Renal pelvis (tissue), 4 donors: ENCODE measurements around the gene CACNA2D1. TPM values are rescaled to one million over a fixed set of nuclear protein-coding genes. Genes with fewer than 3 reads are reported as not detected.
"Not testable (repeated sequence)": the region's sequence is repeated elsewhere in the genome, so short reads cannot be mapped to it uniquely, and the experiment has no call there.

Experiments
- DNase-seq: peaks from one replicate; pipeline ENCODE4 v3.0.0-alpha.2; 2013
- polyA plus RNA-seq, 3 donors: library from polyadenylated mRNA; unstranded; fragments of 120-200 nt; gene quantifications; one replicate each; pipeline ENCODE4 v1.2.1, GENCODE V29; 2013; ENCODE audit not compliant: insufficient read length in 3 of 3

Gene CACNA2D1
- polyA plus RNA-seq, 3 donors, result 24.1 to 30.7 (median 27.3) TPM

DNA sequence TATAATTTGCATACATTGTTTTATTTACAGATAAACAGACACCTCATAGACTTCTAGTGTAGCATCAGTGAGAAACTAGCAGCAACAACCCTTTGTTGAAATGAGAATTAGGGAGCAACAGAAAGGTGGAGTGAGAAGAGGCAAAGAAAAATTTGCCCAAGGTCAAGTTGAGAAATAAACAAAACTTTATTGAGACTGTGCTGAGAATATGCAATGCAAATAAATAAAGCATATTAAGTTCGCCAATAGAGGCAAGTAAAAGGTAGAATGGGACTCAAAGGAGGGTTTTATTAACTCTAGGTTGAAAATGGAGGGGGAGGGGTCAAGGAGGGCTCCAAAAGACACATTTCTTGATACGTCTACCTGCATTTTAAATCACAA is 49.7 kb downstream of the CACNA2D1 start:
- DNase-seq, result no peak

DNA sequence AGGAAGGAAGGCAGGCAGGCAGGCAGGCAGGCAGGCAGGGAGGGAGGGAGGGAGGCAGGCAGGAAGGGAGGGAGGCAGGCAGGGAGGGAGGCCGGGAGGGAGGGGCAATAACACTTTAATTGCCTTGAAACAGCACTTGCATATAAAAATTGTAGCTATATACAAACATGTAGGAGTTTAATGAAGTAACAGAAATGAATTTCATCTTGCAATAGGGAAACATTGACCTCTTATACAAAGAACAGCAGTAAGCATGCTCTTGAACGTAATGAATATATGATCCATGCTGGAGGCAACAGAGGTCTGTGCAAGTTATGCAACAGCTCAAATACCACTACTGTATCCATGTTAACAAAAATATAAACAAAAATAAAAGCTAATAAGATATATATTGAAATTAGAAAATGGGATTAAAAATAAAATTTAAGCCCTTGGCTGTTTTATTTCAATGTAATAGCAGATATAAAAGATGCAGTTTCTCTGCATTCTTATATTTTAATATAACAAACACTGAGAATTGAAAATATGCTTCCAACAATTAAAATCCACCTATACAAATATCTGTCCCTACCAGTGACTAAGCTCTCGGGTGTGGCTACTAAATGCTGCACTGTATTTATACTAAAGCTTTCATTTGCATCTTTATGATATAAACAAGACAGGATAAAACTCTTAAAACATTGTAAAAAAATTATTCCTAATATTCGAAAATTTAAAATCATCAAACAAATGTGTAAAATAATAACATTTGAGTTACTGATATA is 50.3 kb downstream of the CACNA2D1 start:
- no peak for DNase-seq

DNA sequence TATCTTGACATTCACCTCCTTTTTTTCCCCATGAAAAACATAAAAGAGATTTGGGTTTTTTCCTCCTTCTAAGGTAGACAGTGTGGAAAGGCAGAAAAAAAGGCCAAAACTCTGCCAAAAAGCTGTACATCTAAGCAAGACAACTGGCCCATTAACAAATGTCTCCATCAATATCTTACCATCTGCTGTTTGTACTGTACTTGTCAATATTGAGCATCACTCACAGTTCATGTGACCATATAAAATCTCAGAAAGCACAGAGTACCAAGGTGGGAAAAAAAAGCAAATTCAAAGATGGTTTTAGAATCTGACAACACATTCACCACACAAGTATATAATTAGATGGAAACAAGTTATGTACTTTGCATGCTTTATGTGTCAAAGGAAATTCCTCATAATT is 52.6 kb downstream of the CACNA2D1 start:
- no peak for DNase-seq

DNA sequence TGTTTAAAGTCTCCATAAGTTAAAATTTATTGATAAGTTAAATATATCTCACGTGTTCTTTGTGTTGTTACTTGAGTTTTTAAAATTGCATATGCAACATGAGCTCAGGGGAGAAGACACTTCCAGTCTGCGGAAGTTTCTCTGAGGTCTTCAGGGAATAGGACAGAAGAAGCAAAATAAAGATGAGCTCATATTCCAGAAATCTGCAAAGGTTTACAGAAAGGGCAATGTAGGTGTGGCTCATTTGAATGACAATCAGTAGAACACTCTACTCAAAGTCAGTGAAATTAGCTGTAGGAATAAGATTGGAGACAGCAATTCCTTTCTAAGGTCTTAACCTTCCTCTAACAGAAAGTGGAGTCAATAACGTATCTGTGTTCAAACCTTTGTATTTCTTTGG is 53.7 kb downstream of the CACNA2D1 start:
- DNase-seq, result no peak

DNA sequence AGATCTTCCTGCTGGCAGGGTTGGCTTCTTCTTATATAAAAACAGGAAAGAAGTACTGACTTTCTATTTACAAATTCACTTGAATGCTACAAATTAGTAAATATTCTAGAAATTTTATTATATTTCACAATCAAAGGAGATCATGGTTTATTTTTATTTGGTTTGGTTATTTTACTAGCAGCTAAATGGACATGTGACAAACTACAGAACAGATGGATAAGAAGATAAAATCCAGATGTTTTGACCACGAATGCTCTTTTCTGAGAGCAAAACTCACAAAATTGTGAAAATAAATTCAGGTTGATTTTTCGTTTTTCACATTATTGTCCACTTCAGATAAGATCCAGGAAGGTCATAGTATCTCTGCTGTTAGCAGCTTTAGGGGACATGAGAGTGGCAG is 55.4 kb downstream of the CACNA2D1 start:
- no peak for DNase-seq

DNA sequence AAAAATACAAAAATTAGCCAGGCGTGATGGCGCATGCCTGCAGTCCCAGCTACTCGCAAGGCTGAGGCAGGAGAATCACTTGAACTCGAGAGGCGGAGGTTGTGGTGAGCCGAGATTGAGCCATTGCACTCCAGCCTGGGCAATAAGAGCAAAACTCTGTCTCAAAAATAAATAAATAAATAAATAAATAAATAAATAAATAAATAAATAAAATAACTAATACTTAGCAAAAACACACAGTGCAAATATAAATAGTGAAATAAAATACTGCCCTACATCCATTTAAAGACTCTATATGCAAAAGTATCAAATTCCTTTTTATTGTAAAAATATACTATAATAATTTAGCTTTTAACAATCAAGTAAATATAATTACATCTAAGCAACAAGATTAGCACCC is 57.0 kb downstream of the CACNA2D1 start:
- not testable (repeated sequence) for DNase-seq

DNA sequence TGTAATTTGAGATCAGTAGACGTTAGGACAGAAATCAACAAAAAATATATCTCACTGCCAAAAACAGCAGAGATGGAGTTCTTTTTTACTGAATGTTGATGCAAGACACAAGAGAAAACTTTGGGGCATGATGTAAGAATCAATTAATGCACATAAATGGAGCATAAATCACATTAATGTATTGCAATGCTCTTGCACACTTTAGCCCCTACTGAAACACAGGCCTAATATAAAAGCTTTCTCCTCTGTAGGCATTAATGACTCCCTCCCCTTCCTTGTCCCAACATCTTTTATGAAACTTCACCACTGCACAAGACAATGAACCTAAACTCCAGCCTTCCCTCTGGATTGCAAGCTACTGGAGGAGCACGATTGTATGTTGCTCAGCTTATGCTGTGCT is 58.8 kb downstream of the CACNA2D1 start:
- peak; percentile 19 for DNase-seq

DNA sequence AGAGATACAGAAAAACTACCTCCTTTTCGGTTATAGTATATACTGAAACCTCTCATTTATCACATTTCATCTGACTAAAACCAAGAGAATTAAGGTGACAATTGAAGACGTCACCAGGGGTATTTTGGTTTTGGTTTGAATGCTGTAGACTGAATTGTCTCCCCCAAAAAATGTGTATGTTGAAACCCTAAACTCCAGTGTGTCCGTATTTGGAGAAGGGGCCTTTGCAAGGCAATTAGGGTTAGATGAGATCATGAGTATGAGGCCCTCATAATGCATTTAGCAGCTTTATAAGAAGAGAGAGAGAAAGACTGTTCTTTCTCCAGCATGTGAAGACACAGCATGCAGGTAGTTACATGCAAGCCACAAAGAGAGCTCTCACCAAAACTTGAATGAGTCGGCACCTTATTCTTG is 59.5 kb downstream of the CACNA2D1 start:
- no peak for DNase-seq

DNA sequence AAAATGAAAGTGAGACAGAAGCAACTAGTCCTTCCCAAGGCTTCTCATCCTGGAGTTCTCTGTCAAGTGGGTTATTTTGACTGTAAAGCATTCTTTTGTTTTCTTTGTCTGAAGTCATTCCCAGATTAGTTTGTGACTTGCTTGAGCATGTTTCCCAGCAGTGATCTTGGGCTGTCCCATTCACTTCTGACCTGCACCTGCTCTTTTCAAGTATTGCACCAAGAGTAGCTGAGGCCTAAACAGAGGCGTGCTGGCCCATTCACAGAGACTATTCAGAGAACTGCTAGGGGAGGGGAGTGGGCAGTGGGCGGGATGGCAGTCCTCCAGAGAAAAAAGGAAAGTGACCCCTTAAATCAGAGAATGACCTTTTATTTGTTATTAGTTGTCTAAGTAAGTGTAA is 61.3 kb downstream of the CACNA2D1 start:
- DNase-seq, result no peak

DNA sequence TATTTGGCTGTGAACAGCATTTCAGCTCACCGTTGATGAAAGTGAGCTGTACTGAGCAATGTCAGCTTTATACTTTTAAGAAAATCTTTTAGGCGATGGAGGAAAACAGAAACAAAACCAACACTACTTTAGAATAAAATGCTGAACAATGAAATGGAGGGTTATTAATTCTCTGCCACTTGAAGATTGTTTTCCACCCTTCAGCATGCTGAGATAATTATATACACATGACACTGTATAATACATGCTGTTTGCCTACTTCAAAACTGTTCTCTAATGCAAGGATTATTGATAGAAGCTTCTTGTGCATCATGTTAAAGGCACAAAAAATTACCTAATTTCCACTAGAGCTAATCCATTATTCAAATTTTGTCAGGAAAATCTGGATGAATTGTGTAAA is 66.8 kb downstream of the CACNA2D1 start:
- DNase-seq, result no peak

DNA sequence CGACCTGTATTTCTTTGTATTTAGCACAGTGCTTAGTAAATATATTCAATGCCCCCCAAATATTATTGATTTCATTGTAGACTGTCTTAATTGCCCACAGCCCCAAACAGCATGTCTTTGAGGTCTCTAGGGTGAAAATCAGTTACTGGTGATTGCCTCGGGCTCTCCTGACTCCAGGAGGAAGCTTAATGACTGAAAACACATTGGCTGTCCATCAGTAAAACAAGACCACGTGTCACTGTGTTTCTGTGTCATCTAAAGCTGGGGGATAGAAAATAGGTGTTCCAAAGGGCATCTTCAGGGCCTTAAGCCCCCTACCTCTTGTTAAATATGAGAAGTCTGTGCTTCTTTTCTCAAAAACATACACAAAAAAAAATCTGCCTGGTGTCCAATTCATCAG is 67.9 kb downstream of the CACNA2D1 start:
- DNase-seq, result no peak

DNA sequence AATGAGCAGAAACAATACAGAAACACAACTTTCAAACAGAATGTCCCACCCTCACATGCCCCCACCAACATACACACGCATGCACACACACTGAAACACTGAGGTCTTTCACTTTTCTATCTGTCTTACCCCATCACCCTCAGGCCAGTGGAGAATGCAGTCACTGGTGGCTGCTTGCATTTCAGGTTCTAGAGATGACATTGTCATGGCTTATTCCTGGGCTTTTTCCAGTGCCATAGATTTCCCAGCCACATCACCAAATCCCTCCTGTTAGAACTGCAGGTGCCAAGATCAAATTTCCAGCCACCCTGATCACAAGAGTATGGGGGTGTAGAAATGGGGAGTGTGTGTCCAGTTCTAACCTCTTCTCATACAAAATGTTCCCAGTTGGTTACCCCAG is 68.4 kb downstream of the CACNA2D1 start:
- DNase-seq, result no peak

DNA sequence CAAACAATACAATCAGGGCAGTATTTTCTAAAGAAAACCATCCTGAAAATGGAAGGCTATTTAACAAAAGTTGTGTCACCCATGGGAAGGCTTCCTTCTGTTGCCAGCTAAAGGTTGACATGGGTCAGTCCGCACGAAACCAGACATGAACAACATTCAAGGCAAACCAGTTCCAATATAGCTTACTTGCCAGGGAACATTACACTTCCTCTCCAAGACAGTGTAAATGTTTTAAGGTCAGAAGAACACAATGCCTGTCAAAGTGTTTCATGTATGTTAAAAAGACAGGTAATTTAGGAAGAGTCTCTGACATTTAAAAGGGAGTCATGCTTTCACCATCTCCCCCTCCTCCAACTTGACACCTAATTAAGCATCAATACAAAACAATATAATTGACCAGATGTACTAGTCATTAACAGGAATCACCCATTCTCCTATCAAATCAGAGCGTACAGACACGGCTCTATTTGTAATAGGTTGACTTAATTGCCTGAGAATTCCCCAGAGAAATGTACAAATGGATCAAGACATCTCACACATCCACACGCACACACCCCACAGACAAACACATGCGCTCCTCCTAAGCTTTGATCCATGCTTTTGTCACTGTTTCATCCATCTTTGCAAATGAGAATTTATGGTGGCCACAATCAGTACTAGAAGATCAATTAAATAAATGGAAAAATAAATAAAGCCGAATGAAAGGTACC is 69.5 kb downstream of the CACNA2D1 start:
- DNase-seq, result no peak

DNA sequence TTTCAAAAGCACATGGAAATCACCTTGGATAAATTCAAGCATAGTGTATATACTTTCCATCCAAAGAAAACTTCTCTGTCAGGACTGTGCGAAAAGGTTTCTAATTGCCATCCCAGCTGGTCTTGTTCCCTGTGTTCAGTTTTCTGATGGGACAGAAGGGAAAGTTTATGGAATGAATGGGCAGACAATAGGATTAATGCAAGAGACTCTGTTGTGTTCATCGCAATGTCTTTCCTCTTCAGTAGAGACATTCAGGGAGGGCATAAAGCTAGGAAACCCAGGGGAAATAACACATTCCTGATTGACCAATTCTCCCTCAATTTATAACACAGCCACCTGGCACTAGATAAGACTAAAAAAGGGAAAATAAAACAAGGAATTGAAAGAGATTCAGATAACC is 78.9 kb downstream of the CACNA2D1 start:
- no peak for DNase-seq

DNA sequence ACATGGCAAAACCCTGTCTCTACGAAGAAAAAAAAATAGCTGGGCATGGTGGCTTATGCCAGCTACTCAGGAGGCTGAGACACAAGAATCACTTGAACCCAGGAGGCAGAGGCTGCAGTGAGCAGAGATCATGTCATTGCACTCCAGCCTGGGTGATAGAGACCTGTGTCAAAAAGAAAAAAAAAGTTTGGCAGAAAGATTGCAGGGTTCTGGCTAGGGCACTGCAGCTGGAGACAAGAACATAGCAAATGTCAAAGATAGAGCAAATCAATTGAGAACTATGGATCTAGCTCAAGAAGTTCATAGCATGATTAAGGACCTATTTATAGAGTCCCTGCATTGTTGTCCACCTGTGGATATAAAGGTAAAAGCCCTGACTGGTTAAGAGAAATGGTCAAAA is 79.5 kb downstream of the CACNA2D1 start:
- no peak for DNase-seq

DNA sequence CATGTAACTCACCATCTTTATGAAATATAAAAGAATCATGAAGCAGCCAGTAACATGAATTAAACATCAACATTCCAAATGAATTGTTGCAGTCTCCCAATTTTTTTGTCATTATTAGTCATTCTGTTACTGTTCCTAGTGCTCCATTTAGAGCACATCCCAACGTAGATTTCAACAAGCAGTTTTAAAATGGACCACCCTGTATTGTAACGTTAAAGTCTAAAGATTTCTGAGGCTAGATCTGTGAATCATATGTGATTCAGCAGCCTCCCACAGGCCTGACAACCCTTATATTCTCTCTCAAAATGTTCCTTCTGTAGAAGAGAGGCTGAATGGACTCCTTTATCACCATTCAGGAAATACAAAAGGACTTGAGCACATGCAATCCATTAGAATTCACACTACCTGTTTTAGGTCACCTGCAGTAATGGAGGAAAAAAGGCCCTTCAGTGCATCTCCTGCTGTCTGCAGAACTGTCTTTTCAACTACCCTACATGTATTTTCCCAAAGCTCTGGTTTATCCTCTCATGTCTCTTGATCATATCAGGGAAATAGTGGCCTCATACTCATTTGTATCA is 81.4 kb downstream of the CACNA2D1 start:
- no peak for DNase-seq

DNA sequence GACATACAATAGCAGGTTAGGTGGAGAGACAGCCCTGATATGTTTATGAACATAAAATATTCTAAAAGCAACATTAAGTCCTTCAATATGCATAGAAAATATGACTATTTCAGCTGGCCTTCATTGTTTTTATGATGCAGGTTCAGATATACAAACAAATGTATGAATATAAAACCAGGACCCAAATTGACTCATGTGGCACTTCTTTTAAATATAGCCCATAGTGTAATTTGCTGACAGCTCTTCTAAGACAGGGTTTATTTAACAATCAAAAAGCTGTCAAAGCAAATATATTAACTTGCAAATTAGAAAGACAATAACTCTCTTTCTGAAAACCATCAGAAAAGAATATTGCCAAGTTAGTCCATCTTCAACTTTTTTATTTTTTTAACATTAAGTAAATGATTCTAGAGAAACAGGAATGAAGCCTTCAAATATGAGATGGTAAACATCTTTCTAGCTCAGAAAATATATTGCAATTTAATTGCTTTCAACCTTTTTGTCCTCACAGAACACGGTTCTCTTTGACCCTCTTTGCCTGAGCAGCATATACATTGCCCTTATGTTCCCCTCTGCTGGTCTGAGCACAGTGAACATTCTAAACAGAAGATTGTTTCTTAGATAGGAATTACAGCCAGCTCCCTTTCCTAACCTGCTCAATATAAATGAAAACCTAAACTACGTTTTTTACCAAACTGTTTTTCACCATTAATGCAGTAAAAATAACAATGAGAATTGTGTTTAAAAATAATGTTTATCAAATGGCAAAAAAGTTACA is 82.8 kb downstream of the CACNA2D1 start:
- no peak for DNase-seq

DNA sequence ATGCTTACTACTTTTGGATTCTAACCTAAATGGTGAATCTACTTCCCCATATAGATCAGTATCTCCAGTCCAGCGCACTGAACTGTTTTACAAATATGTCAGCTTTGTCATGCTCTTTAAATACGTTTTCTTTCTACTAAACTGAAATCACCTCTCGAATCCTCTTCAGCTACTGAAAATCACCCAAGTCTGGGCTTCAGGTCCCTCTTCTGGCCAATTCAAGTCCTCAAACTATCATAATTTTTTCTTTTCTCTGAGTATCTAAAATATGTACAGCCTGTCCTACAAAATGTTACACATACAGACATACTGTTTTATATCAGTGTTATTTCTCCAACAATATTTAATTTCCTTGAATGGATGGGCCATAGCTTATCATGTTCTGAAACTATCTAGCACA is 84.2 kb downstream of the CACNA2D1 start:
- DNase-seq, result no peak

DNA sequence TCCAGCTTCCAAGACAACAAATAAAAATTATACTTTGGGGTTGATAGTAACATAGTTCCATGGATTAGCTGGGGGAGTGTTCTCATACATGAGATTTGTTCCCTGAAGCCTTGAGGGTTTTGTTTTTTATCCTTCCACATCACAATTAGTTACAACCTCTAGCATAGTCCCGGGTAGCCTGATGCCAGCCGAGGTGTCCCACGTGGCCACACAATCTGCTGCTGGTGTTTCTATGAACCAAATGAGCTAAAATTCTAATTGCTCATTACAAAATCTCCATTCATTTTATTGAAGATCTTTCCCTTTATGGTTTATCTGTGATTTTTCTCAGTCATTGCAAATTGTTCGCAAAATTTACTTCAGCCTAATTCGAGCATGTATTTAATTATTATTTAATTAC is 84.7 kb downstream of the CACNA2D1 start:
- DNase-seq, result no peak

DNA sequence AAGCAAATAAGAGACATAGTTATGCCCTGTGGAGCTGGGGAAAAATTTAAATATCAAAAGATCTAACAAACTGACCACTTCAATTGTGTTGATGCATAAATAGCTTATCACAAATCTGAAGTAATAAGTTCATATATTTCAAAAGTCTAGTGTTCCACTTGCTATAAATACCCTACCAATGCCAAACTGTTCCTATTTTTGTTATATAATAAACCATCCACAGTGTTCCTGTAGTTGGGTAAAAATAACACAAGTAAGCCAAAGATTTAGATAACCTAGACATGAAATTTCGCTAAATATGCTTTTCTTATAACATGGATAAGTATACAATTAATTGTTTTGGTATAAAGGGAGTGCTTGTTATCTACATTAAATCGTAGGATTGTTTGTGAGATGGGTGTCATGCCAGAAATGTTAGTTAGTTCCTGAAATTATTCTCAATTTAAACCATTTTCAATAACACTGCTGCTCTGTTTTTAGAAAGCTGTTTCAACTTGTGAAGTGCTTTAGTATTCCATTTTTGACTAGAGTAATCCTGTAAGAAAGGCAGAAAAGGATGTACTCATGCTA is 85.5 kb downstream of the CACNA2D1 start:
- no peak for DNase-seq

DNA sequence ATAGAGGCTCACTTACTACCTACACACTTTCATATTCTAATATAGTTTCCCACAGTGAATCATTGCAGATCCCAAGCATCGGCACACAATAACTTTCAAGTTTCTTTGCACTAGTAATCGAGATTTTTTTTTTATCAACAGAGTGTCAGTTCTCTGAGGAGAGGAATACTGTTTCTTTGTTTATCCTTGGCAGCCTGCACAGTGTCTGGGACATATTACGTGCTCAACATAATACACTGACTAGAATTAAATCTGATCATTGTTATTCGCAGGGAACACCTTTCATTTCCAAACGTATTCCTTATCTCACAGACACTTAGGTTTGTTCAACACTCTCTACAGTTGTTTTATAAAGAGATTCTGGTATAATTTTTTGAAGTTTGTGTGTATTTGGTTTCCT is 95.3 kb downstream of the CACNA2D1 start:
- DNase-seq, result no peak

DNA sequence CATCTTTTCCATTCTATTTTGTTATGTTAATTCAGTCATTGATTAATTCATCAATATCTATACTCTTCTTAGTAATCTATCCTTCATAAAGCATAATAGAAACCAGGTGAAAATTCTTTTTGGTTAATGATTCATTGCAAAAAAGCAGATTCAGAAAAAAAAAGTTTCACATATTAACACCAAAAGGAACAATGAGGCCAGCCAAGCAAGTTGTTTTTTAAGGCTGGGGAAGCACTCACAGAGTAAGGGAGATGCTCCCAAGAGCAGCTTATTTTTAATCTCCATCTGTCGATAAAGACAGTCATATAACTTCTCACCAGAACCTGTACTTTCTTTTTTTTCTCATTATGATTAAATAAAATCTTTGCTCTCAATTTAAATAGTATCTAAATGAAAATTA is 95.8 kb downstream of the CACNA2D1 start:
- DNase-seq, result no peak
